HG02571 (cell line): ENCODE measurements around the gene FDPS.
"Not testable (repeated sequence)": the region's sequence is repeated elsewhere in the genome, so short reads cannot be mapped to it uniquely, and the experiment has no call there.

Experiments
- ATAC-seq: cut with Tn5 transposase; IDR thresholded peaks from one replicate; pipeline ENCODE4 v1.9.1; 2021; ENCODE audit warnings: mild to moderate bottlenecking, moderate library complexity; ENCODE audit not compliant: unreplicated experiment

The FDPS gene

GRCh38 chr1:155285063-155285462 is 23.6 kb upstream of the FDPS start:
- no peak for ATAC-seq

GRCh38 chr1:155285631-155286044 is 23.0 kb upstream of the FDPS start:
- ATAC-seq = no peak

GRCh38 chr1:155286544-155286943 is 22.1 kb upstream of the FDPS start:
- ATAC-seq = no peak

GRCh38 chr1:155287987-155288543 is 20.6 kb upstream of the FDPS start:
- no peak for ATAC-seq

- ATAC-seq = not testable (repeated sequence)
Observed at GRCh38 chr1:155291006-155291405, 17.7 kb upstream of the FDPS start.

- ATAC-seq = no peak
Observed at GRCh38 chr1:155293086-155293749, 15.4 kb upstream of the FDPS start.

GRCh38 chr1:155294520-155295182 is 14.0 kb upstream of the FDPS start:
- ATAC-seq = no peak

GRCh38 chr1:155295183-155295941 is 13.3 kb upstream of the FDPS start:
- no peak for ATAC-seq

- no peak for ATAC-seq
Observed at GRCh38 chr1:155295942-155296267, 12.8 kb upstream of the FDPS start.

GRCh38 chr1:155296661-155297060 is 12.0 kb upstream of the FDPS start:
- no peak for ATAC-seq

- no peak for ATAC-seq
Observed at GRCh38 chr1:155297384-155297783, 11.3 kb upstream of the FDPS start.

GRCh38 chr1:155300024-155300423 is 8.6 kb upstream of the FDPS start:
- ATAC-seq = no peak

GRCh38 chr1:155300553-155301329 is 7.9 kb upstream of the FDPS start:
- no peak for ATAC-seq

- no peak for ATAC-seq
Observed at GRCh38 chr1:155301342-155301841, 7.3 kb upstream of the FDPS start, which contains the start of gene PKLR. TSS of gene PKLR (minus strand) at chr1:155301438. CDS start at chr1:155301395, 43 bp downstream.

- no peak for ATAC-seq
Observed at GRCh38 chr1:155304558-155305063, 4.1 kb upstream of the FDPS start.

GRCh38 chr1:155305881-155306391 is 2.7 kb upstream of the FDPS start:
- no peak for ATAC-seq

- ATAC-seq = no peak
Observed at GRCh38 chr1:155307247-155307740, 1.4 kb upstream of the FDPS start.

- ATAC-seq = no peak
Observed at GRCh38 chr1:155309423-155310021, 856 bp downstream of the FDPS start.

- no peak for ATAC-seq
Observed at GRCh38 chr1:155313261-155313660, 4.6 kb downstream of the FDPS start.

GRCh38 chr1:155316922-155317321 is 8.3 kb downstream of the FDPS start:
- no peak for ATAC-seq
